Caco-2 (cell line): ENCODE results near the gene OR6Y1. TPM values are rescaled to one million over a fixed set of nuclear protein-coding genes. Genes with fewer than 3 reads are reported as not detected.

ENCODE experiments used
- BruUV-seq: library from RNA; stranded (reverse); fragments of 400-500 nt; replicated peaks from 2 replicates; lab custom pipeline; 2021; lab: Mats Ljungman, UMichigan
- CTCF ChIA-PET: fragments of 300-600 bp; sonication (Branson Sonifier 250); formaldehyde crosslinking; loops from one replicate; lab custom pipeline; 2022; ENCODE audit warnings: antibody characterized with exemption; lab: Charles Lee
- POLR2A ChIA-PET: fragments of 300-600 bp; sonication (Branson Sonifier 250); formaldehyde crosslinking; loops from one replicate; lab custom pipeline; 2022; ENCODE audit warnings: antibody characterized with exemption; lab: Charles Lee
- DNase-seq, 2 experiments: peaks; one replicate each; pipeline versions ENCODE4 v3.0.0 to v3.0.0-alpha.2; 2020 to 2022
- H3K27me3 ChIP-seq: replicated peaks from 2 replicates; pipeline ENCODE4 v1.6.0; 2011; ENCODE audit warnings: low read length; ENCODE audit not compliant: control insufficient read depth, insufficient read depth
- H3K36me3 ChIP-seq: 2 replicates; pipeline ENCODE4 v1.5.1; 2011; ENCODE audit warnings: low read length; ENCODE audit not compliant: control insufficient read depth, insufficient read depth
- H3K4me1 ChIP-seq: fragments of 250-450 bp; sonication (Bioruptor Pico); 2 replicates; pipeline ENCODE4 v1.5.1; 2020; ENCODE audit warnings: mild to moderate bottlenecking
- H3K4me3 ChIP-seq: 2 replicates; pipeline ENCODE4 v1.5.1; 2011; ENCODE audit warnings: low read depth, mild to moderate bottlenecking, control low read depth, low read length
- H3K9me3 ChIP-seq: fragments of 250-450 bp; sonication (Bioruptor Pico); 2 replicates; pipeline ENCODE4 v1.5.1; 2020; ENCODE audit warnings: mild to moderate bottlenecking, moderate library complexity
- H3K27ac Mint-ChIP-seq: one replicate; pipeline ENCODE4 v1.8.0; 2022; ENCODE audit warnings: mixed read lengths; ENCODE audit not compliant: unreplicated experiment
- H3K27me3 Mint-ChIP-seq: one replicate; pipeline ENCODE4 v1.8.0; 2022; ENCODE audit warnings: mixed read lengths; ENCODE audit not compliant: insufficient read depth, unreplicated experiment
- H3K36me3 Mint-ChIP-seq: one replicate; pipeline ENCODE4 v1.8.0; 2022; ENCODE audit warnings: mild to moderate bottlenecking, mixed read lengths; ENCODE audit not compliant: insufficient read depth, unreplicated experiment
- H3K4me1 Mint-ChIP-seq: one replicate; pipeline ENCODE4 v1.8.0; 2022; ENCODE audit warnings: low read depth, mixed read lengths; ENCODE audit not compliant: unreplicated experiment
- H3K4me3 Mint-ChIP-seq: one replicate; pipeline ENCODE4 v1.8.0; 2022; ENCODE audit warnings: mild to moderate bottlenecking, moderate library complexity, mixed read lengths; ENCODE audit not compliant: unreplicated experiment
- H3K9me3 Mint-ChIP-seq: one replicate; pipeline ENCODE4 v1.8.0; 2022; ENCODE audit warnings: mixed read lengths; ENCODE audit not compliant: unreplicated experiment
- intact Hi-C: fragments of 100-400 bp; cut with micrococcal nuclease; formaldehyde crosslinking; loops from one replicate; pipeline ENCODE4 v1.10.0; 2022; ENCODE audit not compliant: unreplicated experiment
- total RNA-seq: library from RNA; stranded (reverse); gene quantifications from 2 replicates; pipeline ENCODE4 v1.2.3, GENCODE V29; 2022
- TF ChIP-seq, protein P1 (sequence below), 2 experiments: fragments of 200-600 bp in 1 of 2; IDR thresholded peaks; 1 replicate in 1 of 2; 2 replicates in 1 of 2; pipeline versions ENCODE4 v1.5.1 to v1.8.0; 2011 to 2022; ENCODE audit warnings: antibody characterized with exemption in 1 of 2, control low read depth in 1 of 2, inconsistent platforms in 1 of 2, low read depth in 1 of 2, low read length in 1 of 2, mild to moderate bottlenecking in 1 of 2, moderate library complexity in 1 of 2; ENCODE audit not compliant: insufficient read depth in 1 of 2, severe bottlenecking in 1 of 2, unreplicated experiment in 1 of 2

The OR6Y1 gene
- total RNA-seq, 1 experiment from 2014 or later, result not detected

DNA sequence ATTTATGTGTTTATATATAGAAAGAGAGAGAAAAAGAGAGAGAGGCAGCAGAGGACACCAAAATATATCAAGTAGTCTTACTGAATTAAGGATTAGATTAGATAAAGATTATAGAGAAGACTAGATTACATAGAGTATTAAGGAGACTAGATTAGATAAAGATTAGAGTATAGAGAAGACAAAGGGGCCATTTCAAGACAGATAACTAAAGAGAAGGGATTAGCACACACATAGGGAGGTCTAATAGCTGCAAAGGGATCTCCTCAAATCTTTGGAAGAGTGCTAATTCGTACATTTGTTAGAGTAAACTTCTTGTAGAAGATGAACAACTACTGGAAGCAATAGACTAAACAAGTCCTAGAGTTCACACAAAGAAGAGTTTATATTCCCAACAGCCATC is 34.2 kb downstream of the OR6Y1 start:
- ChIA-PET CTCF (no interaction called here), POLR2A (no interaction called here)
- Mint-ChIP-seq H3K4me1 (no peaks in the 10 kb centered on the region), H3K36me3 (no peaks in the 10 kb centered on the region), H3K27ac (no peak overlapping the region), H3K9me3 (no peaks in the 10 kb centered on the region), H3K27me3 (peaks cover 10% of the 10 kb centered on the region), H3K4me3 (no peak overlapping the region)
- intact Hi-C loops, result no loop called here
- Histone ChIP-seq H3K9me3 (no peaks in the 10 kb centered on the region), H3K4me3 (no peak overlapping the region), H3K4me1 (no peaks in the 10 kb centered on the region), H3K36me3 (no peaks in the 10 kb centered on the region), H3K27me3 (no peaks in the 10 kb centered on the region)
- TF ChIP-seq, protein P1, sequence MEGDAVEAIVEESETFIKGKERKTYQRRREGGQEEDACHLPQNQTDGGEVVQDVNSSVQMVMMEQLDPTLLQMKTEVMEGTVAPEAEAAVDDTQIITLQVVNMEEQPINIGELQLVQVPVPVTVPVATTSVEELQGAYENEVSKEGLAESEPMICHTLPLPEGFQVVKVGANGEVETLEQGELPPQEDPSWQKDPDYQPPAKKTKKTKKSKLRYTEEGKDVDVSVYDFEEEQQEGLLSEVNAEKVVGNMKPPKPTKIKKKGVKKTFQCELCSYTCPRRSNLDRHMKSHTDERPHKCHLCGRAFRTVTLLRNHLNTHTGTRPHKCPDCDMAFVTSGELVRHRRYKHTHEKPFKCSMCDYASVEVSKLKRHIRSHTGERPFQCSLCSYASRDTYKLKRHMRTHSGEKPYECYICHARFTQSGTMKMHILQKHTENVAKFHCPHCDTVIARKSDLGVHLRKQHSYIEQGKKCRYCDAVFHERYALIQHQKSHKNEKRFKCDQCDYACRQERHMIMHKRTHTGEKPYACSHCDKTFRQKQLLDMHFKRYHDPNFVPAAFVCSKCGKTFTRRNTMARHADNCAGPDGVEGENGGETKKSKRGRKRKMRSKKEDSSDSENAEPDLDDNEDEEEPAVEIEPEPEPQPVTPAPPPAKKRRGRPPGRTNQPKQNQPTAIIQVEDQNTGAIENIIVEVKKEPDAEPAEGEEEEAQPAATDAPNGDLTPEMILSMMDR (IDR thresholded peaks at IDR 0.05; ENCODE audit: insufficient read depth in 1 of 2, low read depth in 1 of 2, low read length in 1 of 2, severe bottlenecking in 1 of 2, unreplicated experiment in 1 of 2), result no peak
- no TSS peak for BruUV-seq
- DNase-seq, result no peak

DNA sequence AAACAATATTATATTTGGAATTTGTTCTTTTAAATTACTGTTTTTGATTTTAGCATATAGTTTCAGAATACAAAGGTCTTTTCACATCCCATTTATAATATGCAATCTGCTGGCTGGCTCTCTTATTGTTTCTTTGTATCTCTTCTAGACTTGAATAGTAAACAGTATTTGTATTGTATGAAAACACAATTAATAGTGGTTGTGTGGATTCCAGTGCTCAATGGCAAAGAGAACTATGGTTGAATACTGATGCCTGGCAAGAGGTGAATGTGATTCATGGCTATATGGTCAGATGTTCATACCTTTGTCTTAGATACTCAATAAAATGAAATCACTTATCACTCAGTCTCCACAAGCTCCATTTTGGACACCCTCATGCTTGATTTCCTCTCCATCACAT is 37.2 kb downstream of the OR6Y1 start:
- BruUV-seq, result no TSS peak
- Histone ChIP-seq H3K4me3 (no peak overlapping the region), H3K36me3 (no peaks in the 10 kb centered on the region), H3K9me3 (no peaks in the 10 kb centered on the region), H3K27me3 (no peaks in the 10 kb centered on the region), H3K4me1 (no peaks in the 10 kb centered on the region)
- no peak for DNase-seq
- H3K4me1 Mint-ChIP-seq, result no peaks in the 10 kb centered on the region
- H3K4me3 Mint-ChIP-seq, result no peak overlapping the region
- no peak overlapping the region for H3K27ac Mint-ChIP-seq
- POLR2A ChIA-PET, result no interaction called here
- intact Hi-C loops, result no loop called here
- peaks cover 5% of the 10 kb centered on the region for H3K27me3 Mint-ChIP-seq
- TF ChIP-seq, protein P1 (IDR thresholded peaks at IDR 0.05; ENCODE audit: insufficient read depth in 1 of 2, low read depth in 1 of 2, low read length in 1 of 2, severe bottlenecking in 1 of 2, unreplicated experiment in 1 of 2), result no peak
- no peaks in the 10 kb centered on the region for H3K9me3 Mint-ChIP-seq
- CTCF ChIA-PET, result no interaction called here
- H3K36me3 Mint-ChIP-seq, result no peaks in the 10 kb centered on the region

DNA sequence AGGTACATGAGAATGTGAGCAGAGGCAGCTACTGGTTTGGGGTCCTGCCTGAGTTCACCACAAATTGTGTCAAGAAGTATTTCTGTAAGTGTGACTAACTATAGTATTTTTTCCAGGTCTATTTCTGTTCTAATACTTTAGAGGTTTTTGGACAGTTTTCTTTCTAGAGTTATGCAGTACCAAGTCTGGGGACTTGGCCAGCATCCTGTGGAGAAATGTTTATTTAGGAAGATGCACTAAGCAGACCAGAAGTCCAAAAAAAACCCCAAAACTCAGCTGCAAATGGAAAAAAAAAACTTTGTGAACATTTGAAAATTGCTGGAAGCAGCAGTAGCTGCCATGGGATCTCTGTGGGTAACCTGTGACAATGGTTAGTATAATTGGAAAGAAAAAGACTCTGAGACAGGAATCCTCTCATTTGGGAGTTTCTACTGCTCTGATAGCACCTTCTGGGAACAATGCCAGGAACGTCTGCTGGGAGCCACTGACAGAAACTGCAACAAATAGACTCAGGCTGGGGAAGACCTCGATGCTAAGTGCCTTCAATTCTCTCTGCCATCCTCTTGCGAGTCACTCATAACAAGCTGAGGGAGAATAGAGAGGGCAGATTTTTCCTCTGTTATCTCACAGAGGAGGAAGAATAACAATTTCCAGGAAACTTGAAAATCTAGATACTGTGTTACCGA is 44.6 kb downstream of the OR6Y1 start:
- no peaks in the 10 kb centered on the region for H3K4me1 ChIP-seq
- POLR2A ChIA-PET, result no interaction called here
- Mint-ChIP-seq H3K9me3 (no peaks in the 10 kb centered on the region), H3K27me3 (peaks cover 2% of the 10 kb centered on the region), H3K4me3 (no peak overlapping the region), H3K36me3 (no peaks in the 10 kb centered on the region), H3K4me1 (no peaks in the 10 kb centered on the region), H3K27ac (no peak overlapping the region)
- TF ChIP-seq, protein P1 (IDR thresholded peaks at IDR 0.05; ENCODE audit: insufficient read depth in 1 of 2, low read depth in 1 of 2, low read length in 1 of 2, severe bottlenecking in 1 of 2, unreplicated experiment in 1 of 2), result no peak
- H3K27me3 ChIP-seq, result no peaks in the 10 kb centered on the region; the same call in 1 of the 2 replicates
- DNase-seq, result no peak
- BruUV-seq, result no TSS peak
- CTCF ChIA-PET, result no interaction called here
- H3K9me3 ChIP-seq, result no peaks in the 10 kb centered on the region
- intact Hi-C loops, result no loop called here
- H3K36me3 ChIP-seq, result no peaks in the 10 kb centered on the region
- H3K4me3 ChIP-seq, result no peak overlapping the region
